Stimulated activated CD8-positive, alpha-beta memory T cell treated with anti-CD3 and anti-CD28 coated beads, Interleukin-2, amount 100 ng/mL, for 1 hour (primary cell): ENCODE results near the gene ARR3.
"Not testable (repeated sequence)": the region's sequence is repeated elsewhere in the genome, so short reads cannot be mapped to it uniquely, and the experiment has no call there.

Experiments
- DNase-seq, 2 donors: peaks; one replicate each; pipeline ENCODE4 v3.0.0-alpha.2; 2020; ENCODE audit warnings: low read depth in 2 of 2

The ARR3 gene

DNA sequence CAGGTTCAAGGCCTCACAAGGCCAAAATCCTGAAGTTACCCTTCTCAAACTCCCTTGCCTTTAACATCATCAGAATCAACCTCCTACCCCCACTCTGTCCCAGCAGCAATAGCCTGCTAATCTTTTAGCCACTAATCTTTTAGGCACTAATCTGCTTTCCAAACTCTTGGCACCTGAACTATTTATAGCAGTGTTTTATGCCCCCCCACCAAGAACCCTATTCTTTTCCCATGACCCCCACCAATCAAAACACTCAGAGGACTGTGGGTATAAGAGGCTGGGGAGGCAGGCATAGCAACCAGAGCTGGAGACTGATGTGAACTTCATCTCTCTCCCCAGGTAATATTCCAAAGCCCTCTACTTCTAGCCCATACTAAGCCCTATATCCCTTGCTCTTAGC is at the start of gene ARR3:
Gene ARR3 (plus strand): TSS at position 301 of the 400 bp plus-strand sequence. CDS start 1,052 bp downstream, outside the sequence.
- no peak for DNase-seq

DNA sequence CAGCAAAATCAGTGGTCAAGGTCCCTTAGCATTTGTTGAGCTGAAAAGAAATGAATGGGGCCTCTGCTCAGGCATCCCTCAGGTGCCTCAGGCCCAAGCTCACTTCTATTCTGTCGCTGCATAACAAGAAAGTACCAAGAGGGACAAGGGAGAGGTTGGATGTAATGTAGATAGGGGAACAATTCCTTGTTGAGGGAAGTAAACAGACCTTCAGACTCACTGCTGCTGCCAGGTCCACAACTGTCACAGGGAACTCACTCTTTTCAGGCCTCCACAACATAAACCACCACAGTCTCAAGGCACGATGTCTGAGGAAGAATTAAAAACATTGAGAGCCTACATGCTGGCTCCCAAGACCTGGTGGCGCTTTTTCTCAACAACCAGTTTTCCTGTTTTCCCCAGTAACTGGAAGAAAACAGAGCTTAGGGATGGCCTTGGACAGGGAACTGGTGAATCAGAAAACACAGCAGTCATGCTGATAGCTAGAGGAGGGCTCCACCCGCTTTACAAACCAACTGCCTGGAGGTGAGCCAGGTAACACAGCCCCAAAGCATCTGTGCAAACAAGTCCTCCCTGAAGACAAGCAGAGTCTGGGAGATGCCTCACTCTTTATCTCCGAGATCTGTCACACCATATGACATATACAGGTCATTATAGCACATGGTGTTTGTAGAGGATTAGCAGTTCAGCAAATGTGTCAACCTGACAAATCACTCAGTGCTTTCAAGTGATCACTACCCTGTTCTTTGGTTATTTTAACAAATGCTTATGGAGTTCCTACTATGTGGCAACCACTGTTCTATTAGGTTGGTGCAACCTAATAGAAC is 48.0 kb upstream of the ARR3 start:
- DNase-seq, result no peak

DNA sequence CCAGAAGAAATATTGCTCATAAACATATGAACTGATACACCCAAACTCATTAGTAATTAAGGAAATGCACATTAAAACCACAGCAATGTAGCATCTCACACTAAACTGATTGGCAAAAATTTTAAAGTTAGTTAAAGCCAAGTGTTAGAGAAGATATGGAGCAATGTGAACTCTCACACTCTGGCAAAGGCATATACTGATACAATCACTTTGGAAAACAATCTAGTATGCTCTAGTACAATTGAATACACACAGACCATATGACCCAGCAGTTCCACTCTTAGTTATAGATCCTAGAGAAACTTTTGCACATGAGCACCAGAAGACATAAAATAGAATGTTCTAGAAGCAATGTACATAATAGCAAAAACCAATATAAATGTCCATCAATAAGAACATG is 42.1 kb upstream of the ARR3 start:
- DNase-seq, result no peak

DNA sequence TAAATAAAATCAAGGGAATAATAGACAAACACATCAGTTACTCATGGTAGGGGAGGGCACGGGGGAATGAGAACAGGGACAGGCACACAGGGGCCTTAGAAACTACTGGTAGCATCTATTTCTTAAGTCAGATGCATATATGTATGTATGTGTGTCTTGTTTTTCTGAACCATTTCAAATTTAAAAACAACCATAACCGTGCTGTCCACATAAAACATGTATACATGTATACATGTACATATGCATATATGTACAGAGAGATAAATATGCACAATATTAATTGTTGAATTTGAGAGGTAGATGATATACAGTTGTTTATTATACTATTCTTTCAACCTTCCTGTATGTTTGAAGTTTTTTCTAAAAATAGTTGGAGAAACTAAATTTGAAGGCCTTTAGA is 41.4 kb upstream of the ARR3 start:
- DNase-seq, result no peak

DNA sequence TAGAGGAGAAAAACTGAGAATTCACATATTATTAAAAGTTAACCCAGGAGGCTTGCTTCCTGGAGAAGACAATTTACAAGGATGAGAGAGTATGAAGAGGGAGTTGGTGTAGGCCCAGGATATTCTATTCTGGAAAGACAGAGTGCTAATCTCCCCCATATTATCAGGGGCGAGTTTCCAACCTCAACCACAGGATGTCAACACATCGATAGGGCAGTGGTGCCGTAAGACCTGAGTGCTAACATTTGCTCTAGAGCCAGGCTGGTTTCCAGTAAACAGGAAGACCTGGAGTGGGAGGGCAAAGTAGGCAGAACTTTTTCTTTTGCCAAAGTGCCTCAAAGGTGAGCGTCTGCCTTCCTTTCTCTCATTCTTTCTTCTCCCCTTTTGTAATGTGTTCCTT is 36.5 kb upstream of the ARR3 start:
- DNase-seq, result no peak

DNA sequence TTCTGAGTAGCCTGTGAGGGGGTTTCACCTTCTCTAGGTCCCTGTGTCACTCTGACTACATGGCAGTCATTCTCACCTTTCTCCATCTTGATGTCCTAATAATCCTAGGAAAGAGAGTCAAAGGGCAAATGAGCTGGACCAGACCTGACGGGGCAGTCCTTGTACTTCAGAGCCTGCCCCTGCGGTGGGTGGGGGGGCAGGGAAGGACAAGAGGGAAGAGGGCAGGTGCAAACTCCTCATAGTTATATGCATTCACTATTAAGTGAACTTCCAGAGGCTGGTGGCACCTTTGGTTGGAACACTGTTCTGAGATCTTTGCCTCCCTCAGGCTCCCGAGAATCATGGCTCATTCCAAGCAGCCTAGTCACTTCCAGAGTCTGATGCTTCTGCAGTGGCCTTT is 33.8 kb upstream of the ARR3 start, which contains the start of gene AWAT1:
Gene AWAT1 (plus strand): TSS at position 301 of the 400 bp plus-strand sequence. CDS start 41 bp downstream, at position 342.
- no peak for DNase-seq

DNA sequence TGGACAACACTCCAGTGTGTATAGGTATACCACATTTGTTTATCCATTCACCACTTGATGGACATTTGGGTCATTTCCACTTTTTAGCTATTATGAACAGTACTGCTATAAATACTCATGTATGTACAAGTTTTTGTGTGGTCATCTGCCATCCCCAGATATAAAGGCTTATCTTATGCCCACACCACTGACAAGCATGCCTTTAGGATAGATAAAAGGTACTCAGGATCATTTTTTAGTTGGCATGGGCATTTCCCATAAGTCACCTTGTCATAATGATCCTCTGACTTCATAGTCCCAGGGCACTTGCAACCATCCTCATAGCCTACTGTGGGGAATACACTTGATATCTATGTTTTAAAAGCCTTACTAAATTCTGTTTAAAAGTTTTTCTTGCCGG is 27.4 kb upstream of the ARR3 start:
- DNase-seq, result no peak

DNA sequence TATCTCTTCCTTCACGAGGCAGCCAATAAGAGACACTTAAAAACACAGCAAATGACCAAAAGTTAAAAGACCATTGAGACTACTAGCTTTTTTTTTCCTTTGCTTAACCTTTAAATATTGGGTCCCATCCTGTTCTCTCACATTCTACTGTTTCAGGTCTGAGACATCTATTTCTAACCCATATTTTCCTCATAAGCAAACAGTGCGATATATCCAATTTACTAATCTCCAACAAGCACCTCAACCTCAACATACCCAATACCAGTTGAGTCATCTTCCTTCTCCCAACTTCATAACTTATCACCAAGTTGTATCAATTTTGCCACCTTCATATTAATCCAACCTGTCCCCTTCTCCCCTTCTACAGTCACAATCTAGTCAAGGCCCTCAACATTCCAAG is 26.6 kb upstream of the ARR3 start:
- DNase-seq, result no peak

DNA sequence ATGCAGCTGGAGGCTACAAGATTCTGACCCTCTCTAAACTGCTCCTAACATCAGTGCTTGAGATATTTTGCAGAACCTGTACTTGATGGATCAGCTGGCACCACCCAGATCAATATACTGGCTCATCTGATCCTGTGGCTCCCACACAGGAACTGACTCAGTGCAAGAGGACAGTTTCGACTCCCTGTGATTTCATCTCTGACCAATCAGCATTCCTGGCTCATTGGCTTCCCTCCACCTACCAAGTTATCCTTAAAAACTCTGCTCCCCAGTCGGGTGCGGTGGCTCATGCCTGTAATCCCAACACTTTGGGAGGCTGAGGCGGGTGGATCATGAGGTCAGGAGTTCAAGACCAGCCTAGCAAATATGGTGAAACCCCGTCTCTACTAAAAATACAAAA is 24.5 kb upstream of the ARR3 start:
- not testable (repeated sequence) for DNase-seq

DNA sequence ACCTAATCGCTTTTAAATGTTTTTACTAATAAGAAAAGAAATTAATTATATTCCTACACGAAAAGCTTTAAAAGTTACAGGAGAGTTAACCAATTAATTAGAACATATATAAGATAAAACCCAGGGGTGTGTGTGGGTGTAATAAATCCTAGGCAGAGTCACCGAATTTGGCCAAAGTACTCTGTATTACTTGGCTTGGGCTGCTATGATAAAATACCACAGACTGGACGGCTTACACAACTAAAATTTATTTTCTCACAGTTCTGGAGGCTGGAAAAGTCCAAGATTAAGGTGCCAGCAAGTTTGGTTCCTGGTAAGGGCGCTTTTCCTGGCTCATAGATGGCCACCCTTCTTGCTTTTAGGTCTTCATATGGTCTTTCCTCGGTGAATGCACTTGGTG is 23.3 kb upstream of the ARR3 start:
- no peak for DNase-seq

DNA sequence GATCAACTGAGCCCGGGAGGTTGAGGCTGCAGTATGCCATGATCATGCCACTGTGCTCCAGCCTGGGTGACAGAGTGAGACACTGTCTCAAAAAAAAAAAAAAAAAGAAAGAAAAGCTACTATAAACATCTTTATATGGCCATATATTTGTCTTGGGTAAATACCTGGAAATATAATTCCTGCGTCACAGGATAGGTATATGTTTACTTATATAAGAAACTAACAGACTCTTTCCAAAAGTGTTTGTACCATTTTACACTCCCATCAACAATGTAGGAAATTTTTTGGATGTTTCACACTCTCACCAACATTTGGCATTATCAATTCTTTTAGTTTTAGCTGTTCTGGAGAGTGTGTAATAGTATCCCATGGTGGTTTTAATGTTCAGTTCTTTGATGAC is 20.9 kb upstream of the ARR3 start:
- DNase-seq, result no peak

DNA sequence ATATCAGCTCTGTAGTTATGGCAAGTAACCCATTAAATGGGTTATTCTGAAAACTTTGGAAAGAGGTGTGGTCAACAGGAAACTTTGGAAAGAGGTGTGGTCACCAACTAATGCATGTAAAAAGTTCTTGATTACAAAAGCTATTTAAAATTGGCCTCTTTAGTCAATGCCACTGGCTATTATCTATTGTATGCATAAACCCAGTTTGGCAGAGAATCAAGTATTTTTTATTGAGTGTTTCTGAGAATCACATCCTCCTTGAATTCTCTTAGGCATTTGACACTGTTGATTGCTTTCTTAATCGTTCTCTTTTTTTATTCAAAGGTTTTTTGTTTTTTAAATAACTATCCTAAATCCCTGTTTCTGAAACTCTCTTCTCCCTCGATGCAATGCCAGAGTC is 15.6 kb upstream of the ARR3 start:
- no peak for DNase-seq

DNA sequence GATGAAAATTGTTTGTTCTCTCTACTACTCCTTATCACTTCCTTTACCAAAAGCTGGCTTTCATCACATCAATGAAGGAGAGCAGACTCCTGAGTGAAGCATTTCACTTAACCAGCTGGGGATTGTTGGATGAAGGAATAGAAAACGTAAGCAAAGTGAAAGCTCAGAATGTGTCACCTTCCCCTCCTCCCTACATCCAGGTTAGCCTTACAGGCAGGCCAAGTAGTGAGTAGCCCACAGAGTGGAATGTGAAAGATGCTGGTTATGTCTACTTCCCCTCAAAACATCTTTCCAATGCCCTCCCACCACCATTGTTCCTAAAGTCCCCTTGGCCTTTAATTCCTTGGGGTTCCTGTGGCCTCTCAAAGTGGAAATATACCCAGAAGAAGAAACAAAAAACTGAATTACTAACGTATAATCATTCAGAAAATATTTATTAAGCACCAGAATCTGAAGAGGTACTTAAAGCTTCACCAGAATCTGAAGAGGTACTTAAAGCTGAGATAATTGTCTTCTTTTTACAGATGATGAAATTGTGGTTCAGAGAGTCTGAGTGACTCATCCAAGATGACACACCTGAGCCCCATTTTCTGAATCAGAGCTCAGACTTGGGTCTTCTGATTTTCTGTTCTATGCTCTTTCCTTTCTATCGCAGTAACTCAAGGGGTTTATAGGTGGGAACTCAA is 14.6 kb upstream of the ARR3 start:
- no peak for DNase-seq

DNA sequence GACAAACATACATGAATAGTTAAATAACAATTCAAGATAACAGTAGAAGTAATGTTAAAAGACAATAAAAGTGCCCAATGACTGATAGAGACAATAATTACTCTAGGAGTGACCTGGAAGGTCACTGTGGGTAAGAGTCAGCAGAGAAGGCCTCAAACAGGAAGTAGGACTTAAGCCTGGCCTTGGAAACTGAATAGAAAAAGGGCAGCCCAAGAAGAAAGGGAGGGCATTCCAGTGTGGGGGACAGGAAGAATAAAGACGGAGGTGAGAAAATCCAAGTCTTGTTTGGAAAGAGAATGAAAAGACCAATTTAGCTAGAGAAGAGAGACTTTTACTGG is 14.1 kb upstream of the ARR3 start:
- DNase-seq, result no peak

DNA sequence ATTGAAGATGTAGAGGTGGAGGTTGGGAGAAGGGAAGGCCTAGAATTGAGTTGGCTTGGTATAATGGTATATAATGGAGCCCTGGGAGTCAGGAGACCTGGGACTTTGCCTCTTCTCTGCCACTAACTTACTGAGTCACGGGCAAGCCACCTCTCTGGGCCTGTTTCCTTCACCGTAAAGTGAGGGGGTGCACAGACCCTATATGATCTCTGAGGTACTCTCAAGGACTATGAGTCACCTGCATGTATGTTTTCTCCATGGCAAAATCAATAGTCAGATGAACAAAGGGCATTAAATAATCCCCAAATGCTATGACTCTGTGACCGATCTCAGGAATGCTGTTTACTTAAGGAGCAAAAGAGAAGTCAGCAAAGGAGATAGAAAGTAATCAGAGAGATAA is 13.2 kb upstream of the ARR3 start:
- DNase-seq, result no peak

DNA sequence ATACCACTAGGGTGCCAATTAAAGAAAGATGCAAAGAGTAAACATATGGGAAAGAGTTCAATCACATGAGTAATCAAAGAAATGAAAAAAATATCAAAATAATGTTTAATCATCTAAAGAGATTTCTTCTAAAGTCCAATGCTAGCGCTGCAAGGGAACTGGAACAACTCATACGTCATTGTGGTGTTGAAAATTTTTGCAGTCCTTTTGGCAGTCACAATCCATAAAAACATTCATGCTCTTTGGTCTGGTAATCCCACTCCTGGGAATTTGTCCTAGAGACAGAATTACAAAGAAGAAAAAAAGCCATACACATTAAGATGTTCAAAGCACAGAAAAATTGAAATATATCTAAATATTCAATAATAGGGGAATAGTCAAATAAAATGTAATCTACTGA is 12.7 kb upstream of the ARR3 start:
- no peak for DNase-seq

DNA sequence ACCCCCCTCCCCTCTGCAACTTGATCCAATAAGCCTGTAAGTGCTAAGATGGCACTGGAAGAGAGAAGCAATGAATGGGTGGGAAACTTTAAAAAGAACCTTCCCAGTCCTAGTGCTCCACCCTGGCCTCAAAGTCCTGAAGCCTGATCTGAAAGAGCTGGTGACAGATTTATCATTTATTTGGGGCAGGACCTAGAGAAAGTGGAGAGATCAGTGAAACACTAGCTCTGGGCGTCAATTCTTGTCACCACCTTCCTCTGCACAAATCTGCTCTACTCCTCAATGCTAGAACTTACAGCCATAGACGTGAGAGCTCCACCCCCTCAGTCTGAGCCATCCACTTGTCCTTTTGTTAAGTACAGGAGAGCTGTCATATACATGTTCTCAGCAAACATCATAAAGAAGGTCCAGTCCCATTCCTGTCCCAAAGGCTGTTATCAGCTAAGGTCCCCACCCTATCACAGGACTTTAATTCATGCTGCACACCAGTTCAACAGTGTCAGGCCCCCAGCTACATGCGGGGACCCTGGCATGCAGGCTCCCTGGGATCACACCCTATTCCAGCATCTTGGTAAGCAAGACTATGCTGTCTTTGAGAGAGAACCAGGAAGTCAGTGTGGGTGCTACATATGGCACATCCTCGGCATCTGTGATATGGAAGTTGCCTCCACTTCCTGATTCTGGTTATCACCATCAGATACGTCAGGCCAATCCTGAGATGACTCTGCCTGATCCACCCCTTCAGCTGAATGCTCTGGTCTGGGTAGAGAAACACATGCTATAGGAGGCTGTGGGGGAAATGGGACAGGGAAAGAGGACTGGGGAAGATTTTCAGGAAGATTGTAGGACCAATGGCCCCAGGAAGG is 10.5 kb upstream of the ARR3 start:
- DNase-seq, result no peak

DNA sequence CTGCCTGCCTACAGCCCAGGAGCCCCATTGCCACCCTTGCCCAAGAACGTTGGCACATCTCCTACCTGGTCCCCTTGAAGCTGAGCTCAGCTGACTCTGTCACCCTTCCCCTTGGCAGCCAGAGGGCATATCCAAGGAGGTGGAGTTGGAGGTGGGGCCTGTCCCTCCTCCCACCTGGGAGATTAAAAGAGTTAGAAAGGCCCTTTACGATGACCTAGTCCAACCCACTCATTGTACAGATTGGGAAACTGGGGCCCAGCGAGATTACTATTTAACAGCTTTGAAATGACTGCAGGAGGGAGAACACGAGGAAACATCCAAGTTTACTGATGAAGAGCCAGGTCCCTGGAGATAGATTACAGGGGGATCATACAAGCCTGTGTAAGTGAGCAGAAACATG is 8.0 kb upstream of the ARR3 start, which contains the start of gene P2RY4:
Gene P2RY4 (minus strand): TSS at position 101 of the 400 bp plus-strand sequence. CDS start 580 bp downstream, outside the sequence.
- DNase-seq, result no peak

DNA sequence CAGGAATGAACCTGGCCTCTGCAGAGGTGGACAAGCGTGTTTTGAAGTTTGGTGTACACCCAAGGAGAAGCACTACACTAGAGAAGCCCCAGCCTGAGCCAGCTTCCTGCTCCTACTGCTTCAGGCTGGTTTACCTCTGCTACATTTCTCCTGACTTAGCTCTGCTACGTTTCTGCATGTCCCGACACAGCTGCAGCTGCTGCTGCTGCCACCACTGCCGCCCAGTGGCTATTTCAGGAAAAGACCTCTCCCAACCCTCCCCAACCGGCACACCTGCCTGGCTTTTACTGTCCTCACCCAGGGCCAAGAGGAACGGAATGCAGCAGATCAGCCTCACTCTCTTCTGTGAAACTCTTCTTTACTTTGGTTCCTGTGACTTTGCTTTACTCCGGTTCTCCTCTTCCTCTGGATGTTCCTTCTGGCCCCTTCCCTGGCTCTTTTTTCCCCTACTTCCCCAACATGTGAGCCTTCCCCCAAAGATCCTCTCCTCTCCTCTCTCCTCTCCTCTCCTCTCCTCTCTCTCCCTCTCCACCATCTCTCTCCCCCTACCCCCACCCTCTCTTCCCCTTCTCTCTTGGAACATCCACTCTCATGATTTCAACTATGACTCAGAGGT is 5.1 kb upstream of the ARR3 start:
- DNase-seq, result no peak

DNA sequence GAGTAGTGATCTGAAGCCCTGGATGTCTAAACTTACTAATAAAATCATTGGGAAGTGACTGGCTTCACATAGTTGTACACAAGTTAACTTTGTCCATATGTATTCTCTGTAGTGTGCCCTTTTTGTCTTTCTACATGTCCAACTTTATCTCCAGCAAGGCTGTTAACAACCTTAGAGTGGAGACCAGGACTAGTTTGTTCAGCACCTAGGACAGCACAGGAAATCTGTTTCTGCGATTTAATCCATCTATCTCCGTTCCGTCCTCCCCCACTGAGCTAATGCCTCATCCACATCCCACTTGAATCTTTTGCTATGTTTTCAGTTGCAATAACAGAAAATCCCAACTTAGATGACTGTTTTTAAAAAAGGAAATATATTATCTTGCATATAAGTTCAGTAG is 3.4 kb upstream of the ARR3 start:
- DNase-seq, result no peak

DNA sequence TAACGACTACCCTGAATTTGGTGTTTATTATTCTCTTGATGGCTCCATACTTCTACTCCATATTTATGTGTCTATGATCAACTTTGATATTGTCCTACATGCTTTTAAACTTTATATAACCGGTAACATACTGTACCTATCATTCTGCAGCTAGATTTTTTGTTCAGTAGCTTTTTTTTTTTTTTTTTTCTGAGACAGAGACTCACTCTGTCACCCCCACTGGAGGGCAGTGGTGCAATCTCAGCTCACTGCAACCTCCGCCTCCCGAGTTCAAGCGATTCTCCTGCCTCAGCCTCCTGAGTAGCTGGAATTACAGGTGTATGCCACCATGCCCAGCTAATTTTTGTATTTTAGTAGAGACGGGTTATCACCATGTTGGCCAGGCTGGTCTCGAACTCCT is 5.9 kb downstream of the ARR3 start:
- DNase-seq, result not testable (repeated sequence)

DNA sequence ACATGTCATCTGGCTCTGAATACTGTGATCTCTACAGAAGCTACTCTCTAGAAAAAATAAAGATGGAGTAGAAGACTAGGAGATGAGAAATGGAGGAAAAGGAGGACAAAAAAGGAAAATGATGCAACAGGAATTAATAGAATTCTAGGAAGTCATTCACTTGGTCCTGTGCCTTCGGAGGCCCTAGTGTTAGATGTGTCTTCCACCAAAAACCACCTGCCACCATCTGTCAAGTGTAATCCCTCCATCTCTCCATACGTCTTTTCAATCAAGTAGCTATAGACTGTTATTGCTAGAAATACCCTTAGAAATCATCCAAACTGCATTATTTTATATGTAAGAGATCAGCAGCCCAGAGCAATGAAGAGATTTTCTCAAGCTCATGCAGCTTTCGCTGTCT is 10.9 kb downstream of the ARR3 start:
- no peak for DNase-seq
